Retinal pigment epithelial cell (primary cell): ENCODE results near the gene ADGRD1.

Source experiments
- DNase-seq: peaks from one replicate; pipeline ENCODE4 v3.0.0-alpha.2; 2010; ENCODE audit warnings: low read depth
- H3K4me3 ChIP-seq: 2 replicates; pipeline ENCODE4 v1.5.1; 2011; ENCODE audit warnings: mild to moderate bottlenecking, low read length, control low read depth, moderate library complexity
- TF ChIP-seq, protein P1 (sequence below): conservative IDR thresholded peaks from 2 replicates; pipeline ENCODE4 v1.5.1; 2011; ENCODE audit warnings: low read depth, low read length, control low read depth, inconsistent platforms

The ADGRD1 gene

DNA sequence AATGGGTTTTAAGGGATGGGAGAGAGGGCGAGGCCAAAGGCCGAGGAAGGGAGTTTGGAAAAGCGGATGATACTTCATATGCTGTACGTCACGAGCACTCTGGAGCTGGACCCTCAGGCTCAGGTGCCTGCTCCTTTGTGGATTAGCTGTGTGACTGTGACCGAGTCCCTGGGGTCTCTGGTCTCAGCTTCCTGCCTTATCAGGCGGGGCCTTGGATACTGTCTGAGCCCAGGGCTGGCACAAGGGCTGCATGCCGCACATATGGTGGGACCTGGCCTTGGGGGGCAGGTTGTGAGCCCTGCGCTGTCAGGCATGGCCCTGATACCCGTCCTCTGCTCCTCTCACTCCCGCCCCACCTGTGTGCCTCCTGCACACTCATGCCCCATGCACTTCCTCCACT is 95.3 kb downstream of the ADGRD1 start:
- TF ChIP-seq, protein P1, sequence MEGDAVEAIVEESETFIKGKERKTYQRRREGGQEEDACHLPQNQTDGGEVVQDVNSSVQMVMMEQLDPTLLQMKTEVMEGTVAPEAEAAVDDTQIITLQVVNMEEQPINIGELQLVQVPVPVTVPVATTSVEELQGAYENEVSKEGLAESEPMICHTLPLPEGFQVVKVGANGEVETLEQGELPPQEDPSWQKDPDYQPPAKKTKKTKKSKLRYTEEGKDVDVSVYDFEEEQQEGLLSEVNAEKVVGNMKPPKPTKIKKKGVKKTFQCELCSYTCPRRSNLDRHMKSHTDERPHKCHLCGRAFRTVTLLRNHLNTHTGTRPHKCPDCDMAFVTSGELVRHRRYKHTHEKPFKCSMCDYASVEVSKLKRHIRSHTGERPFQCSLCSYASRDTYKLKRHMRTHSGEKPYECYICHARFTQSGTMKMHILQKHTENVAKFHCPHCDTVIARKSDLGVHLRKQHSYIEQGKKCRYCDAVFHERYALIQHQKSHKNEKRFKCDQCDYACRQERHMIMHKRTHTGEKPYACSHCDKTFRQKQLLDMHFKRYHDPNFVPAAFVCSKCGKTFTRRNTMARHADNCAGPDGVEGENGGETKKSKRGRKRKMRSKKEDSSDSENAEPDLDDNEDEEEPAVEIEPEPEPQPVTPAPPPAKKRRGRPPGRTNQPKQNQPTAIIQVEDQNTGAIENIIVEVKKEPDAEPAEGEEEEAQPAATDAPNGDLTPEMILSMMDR, result no peak
- no peak overlapping the region for H3K4me3 ChIP-seq
- no peak for DNase-seq

DNA sequence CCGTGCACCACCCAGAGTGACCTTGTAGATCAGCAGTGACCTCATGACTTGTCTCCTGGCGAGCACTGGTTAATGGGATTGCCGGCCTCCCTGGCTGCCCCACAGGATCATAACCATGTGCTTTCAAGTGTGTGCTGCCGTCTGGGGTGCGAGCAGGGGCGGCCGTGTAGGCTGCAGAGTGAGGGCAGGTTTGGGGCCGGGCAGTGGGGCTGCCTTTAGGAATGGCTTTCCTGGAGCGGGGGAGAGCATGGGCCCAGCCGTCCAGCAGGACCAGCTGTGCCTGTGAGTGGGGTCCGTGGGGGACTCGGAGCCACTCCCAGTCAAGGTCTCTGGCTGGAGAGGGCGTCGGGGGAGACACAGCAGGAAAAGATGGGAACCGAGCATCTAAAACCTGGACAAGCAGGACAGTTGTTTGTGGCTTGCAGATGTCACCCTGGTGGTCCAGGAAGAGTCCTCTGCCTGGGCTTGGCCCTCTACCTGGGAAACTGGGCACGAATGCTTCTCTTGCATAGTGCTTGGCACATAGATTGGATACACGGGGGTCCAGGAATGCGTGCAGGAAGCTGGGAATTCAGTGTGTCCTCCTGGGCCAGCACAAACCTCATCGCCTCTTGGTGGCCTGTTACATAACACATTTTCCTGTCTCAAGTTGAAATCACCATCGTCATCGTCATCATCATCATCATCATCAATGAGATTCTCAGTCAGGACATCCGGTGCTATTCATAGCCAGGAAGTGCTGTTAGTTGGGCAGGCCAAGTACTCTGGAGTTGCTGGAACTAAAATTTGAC is 96.0 kb downstream of the ADGRD1 start:
- DNase-seq, result no peak
- no peak overlapping the region for H3K4me3 ChIP-seq
- TF ChIP-seq, protein P1, result no peak

DNA sequence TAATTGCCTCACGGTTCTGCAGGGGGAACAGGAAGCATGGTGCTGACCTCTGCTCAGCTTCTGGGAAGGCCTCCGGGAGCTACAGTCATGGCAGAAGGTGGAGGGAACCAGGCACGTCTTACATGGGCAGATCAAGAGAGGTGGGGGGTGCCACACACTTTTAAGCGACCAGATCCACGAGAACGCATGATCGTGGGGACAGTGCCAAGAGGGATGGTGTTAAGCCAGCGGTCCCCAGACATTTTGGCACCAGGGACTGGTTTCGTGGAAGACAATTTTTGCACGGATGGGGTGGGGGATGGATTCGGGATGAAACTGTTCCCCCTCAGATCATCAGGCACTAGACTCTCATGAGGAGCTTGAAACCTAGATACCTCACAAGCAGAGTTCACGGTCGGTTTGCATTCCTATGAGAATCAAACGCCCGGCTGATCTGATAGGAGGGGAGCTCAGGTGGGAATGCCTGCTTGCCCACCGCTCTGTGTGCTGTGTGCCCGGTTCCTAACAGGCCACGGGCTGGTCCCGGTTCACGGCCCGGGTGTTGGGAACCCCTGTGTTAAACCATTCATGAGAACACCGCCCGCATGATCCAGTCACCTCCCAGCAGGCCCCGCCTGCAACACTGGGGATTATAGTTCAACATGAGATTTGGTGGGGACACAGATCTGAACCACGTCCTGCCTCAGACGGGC is 96.9 kb downstream of the ADGRD1 start:
- TF ChIP-seq, protein P1, result no peak

DNA sequence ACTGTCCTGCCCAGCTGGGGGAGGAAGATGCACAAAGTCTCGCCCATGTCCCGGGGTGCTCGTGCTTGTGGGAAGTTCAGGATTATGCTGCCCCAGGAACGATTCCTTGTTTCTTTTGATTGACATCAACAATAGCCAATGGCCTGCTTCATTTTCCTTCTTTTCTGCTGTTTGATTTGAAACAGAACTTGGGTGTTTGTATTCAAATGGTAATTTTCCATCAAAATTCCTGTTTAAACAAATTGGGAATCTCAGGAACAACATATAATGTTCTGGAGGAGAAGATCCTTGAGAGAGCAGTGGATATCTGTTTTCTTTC is 97.4 kb downstream of the ADGRD1 start:
- TF ChIP-seq, protein P1, result no peak
- no peak overlapping the region for H3K4me3 ChIP-seq
- DNase-seq, result no peak

More for the DNA sequence above, 96.9 kb downstream of the ADGRD1 start:
- DNase-seq, result no peak
- no peak overlapping the region for H3K4me3 ChIP-seq

DNA sequence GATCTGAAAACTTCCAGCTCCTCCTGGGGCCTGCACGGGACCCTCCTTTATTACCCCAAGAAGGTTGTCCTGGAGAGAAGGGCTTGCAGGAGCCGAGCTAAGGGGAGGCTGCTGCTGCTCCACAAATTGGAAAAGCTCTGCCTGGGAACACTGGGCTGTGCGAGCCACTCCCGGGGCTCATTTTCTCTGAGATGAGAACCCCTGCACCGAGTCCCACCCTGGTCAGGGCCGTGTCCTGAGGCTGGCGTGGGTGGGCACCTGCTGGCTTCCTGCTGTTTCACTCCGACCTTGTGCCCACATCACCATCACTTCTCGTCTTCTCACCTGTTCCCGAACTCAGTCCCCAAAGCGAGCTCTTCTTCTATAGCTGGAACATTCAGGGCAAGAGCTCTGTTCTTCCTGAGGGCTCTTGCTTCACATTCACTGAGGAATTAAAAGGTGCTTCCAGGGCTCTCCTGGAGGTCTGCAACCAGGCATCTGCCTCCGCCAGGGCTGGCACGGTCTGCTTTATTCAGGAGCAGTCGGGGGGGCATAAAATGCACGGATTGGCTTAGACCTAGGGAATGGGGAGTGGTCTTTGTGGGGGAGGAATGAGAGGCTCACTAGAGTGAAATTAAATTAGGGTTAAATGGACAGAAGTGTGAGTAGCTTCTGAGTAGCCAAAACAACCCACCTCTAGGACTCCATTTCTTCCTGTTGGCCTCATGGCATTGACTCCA is 98.5 kb downstream of the ADGRD1 start:
- H3K4me3 ChIP-seq, result no peak overlapping the region
- DNase-seq, result no peak
- TF ChIP-seq, protein P1, result no peak

DNA sequence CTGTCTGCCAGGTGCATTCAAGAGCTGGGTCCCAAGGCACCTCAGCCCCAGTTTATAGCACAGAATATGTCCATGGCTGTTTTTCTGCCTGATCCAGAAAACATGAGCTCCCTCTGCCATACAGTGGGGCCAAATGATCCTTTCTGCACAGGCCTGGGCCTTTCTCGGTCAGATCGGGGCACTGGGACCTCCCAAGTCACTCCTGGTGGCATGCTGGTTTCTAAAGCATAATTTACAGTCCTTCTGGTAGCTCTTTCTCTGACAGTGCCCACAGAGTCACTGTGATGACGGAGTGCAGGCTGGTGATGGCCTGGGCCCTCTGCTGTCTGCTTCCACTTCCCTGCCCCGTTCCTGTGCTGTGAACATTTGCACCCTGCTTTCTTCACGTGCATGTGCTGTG is 99.2 kb downstream of the ADGRD1 start:
- no peak overlapping the region for H3K4me3 ChIP-seq
- TF ChIP-seq, protein P1, result no peak
- no peak for DNase-seq

DNA sequence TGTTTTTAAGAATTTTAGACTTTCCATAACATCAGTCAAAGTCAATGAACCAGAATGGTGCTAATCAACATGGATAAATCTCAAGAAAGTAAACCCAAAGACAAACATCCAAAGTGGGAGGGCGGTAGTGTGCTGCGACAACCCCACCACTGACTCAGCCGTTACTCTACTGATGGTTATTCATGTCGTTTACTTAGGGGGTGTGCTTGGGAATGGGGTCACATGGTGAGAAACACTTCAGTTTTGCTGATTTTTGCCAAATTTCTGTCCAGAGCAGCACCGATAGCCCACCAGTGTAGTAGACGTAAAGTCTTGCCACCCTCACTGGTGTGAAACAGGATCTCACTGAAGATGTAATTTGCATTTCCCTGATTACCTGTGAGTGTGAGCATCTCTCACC is 99.9 kb downstream of the ADGRD1 start:
- DNase-seq, result no peak
- TF ChIP-seq, protein P1, result no peak
- H3K4me3 ChIP-seq, result no peak overlapping the region
